IMR-90 (cell line): ENCODE results near the gene NSUN6. TPM values are rescaled to one million over a fixed set of nuclear protein-coding genes. Genes with fewer than 3 reads are reported as not detected.

ENCODE experiments used
- ATAC-seq: fragments of 200-7000 bp; cut with Tn5 transposase; 2 replicates; pipeline ENCODE4 v1.9.1; 2020; ENCODE audit warnings: low read depth, mild to moderate bottlenecking, moderate library complexity
- BruUV-seq: library from RNA; stranded (reverse); fragments of 400-500 nt; replicated peaks from 2 replicates; lab custom pipeline; 2021; lab: Mats Ljungman, UMichigan
- CTCF ChIA-PET: fragments of 300-600 bp; formaldehyde crosslinking; extraction: SDS; loops from one replicate; lab custom pipeline; 2021; ENCODE audit warnings: antibody characterized with exemption; lab: Yijun Ruan, JAX
- POLR2A ChIA-PET: fragments of 300-600 bp; sonication (Branson Sonifier 250); formaldehyde crosslinking; loops from one replicate; lab custom pipeline; 2022; ENCODE audit warnings: antibody characterized with exemption; ENCODE audit not compliant: unreplicated experiment; lab: Charles Lee
- DNase-seq: peaks from one replicate; pipeline ENCODE4 v3.0.0; 2013
- H2AFZ ChIP-seq: replicated peaks from 2 replicates; pipeline ENCODE3; 2013; ENCODE audit warnings: low read length, mild to moderate bottlenecking; ENCODE audit not compliant: poor library complexity
- H2AK5ac ChIP-seq: 2 replicates; pipeline ENCODE4 v1.6.1; 2013; ENCODE audit warnings: low read depth, low read length, inconsistent platforms
- H2AK9ac ChIP-seq: replicated peaks from 2 replicates; pipeline ENCODE3; 2013; ENCODE audit warnings: mild to moderate bottlenecking, low read depth, low read length, moderate library complexity; ENCODE audit not compliant: poor library complexity
- H2BK120ac ChIP-seq: 2 replicates; pipeline ENCODE4 v1.6.1; 2013; ENCODE audit warnings: low read depth, low read length, inconsistent platforms
- H2BK15ac ChIP-seq: 3 replicates; pipeline ENCODE4 v1.6.1; 2013; ENCODE audit warnings: low read depth, low read length, inconsistent platforms
- H2BK20ac ChIP-seq: 2 replicates; pipeline ENCODE4 v1.6.1; 2013; ENCODE audit warnings: low read depth, mild to moderate bottlenecking, inconsistent platforms, low read length, moderate library complexity
- H2BK5ac ChIP-seq: 2 replicates; pipeline ENCODE4 v1.6.1; 2013; ENCODE audit warnings: mild to moderate bottlenecking, low read depth, low read length, inconsistent platforms; ENCODE audit not compliant: poor library complexity, severe bottlenecking
- H3K14ac ChIP-seq: replicated peaks from 2 replicates; pipeline ENCODE4 v1.6.1; 2013; ENCODE audit warnings: low read depth, low read length, inconsistent platforms
- H3K18ac ChIP-seq: 2 replicates; pipeline ENCODE4 v1.6.1; 2013; ENCODE audit warnings: low read depth, low read length, control low read depth
- H3K23ac ChIP-seq: 2 replicates; pipeline ENCODE4 v1.6.1; 2013; ENCODE audit warnings: low read depth, low read length, inconsistent platforms
- H3K27ac ChIP-seq: 2 replicates; pipeline ENCODE4 v1.5.1; 2013; ENCODE audit warnings: mild to moderate bottlenecking, control low read depth, low read length; ENCODE audit not compliant: insufficient read depth
- H3K27me3 ChIP-seq: 2 replicates; pipeline ENCODE4 v1.6.1; 2013; ENCODE audit warnings: low read length; ENCODE audit not compliant: control insufficient read depth, insufficient read depth
- H3K36me3 ChIP-seq: 2 replicates; pipeline ENCODE4 v1.6.1; 2013; ENCODE audit warnings: low read length, mixed read lengths; ENCODE audit not compliant: control insufficient read depth, insufficient read depth
- H3K4ac ChIP-seq: 2 replicates; pipeline ENCODE4 v1.6.1; 2013; ENCODE audit warnings: low read depth, low read length, inconsistent platforms
- H3K4me1 ChIP-seq: 2 replicates; pipeline ENCODE4 v1.6.1; 2013; ENCODE audit warnings: low read length, mixed read lengths; ENCODE audit not compliant: control insufficient read depth, insufficient read depth
- H3K4me2 ChIP-seq: 2 replicates; pipeline ENCODE4 v1.6.1; 2013; ENCODE audit warnings: low read depth, mild to moderate bottlenecking, control low read depth, low read length, moderate library complexity
- H3K4me3 ChIP-seq: 2 replicates; pipeline ENCODE4 v1.5.1; 2013; ENCODE audit warnings: low read depth, mild to moderate bottlenecking, control low read depth, low read length, moderate library complexity; ENCODE audit not compliant: insufficient read depth
- H3K56ac ChIP-seq: 2 replicates; pipeline ENCODE4 v1.6.1; 2013; ENCODE audit warnings: low read length, inconsistent platforms; ENCODE audit not compliant: insufficient read depth; ENCODE audit errors: extremely low read depth
- H3K79me1 ChIP-seq, 2 experiments: 2 replicates each; pipeline ENCODE4 v1.6.1; 2013; ENCODE audit warnings: low read length in 2 of 2, inconsistent platforms in 1 of 2, low read depth in 1 of 2
- H3K9ac ChIP-seq: 2 replicates; pipeline ENCODE4 v1.6.1; 2013; ENCODE audit warnings: low read depth, low read length, control low read depth
- H3K9me1 ChIP-seq: 2 replicates; pipeline ENCODE4 v1.6.1; 2013; ENCODE audit warnings: low read length, inconsistent platforms; ENCODE audit not compliant: insufficient read depth
- H3K9me3 ChIP-seq: 2 replicates; pipeline ENCODE4 v1.6.1; 2013; ENCODE audit warnings: low read length; ENCODE audit not compliant: control insufficient read depth, insufficient read depth
- H4K20me1 ChIP-seq: 2 replicates; pipeline ENCODE4 v1.6.1; 2013; ENCODE audit warnings: low read length, inconsistent platforms; ENCODE audit not compliant: insufficient read depth
- H4K5ac ChIP-seq: 2 replicates; pipeline ENCODE4 v1.6.1; 2013; ENCODE audit warnings: mild to moderate bottlenecking, low read depth, low read length, control low read depth
- H4K8ac ChIP-seq, 2 experiments: 2 replicates each; pipeline ENCODE4 v1.6.1; 2013; ENCODE audit warnings: low read depth in 2 of 2, low read length in 2 of 2, control low read depth in 1 of 2, inconsistent platforms in 1 of 2
- H4K91ac ChIP-seq: 2 replicates; pipeline ENCODE4 v1.6.1; 2013; ENCODE audit warnings: low read depth, low read length, inconsistent platforms; ENCODE audit not compliant: insufficient read depth
- NFE2L2 ChIP-seq: fragments of 150-350 bp; IDR thresholded peaks from 2 replicates; pipeline ENCODE4 v1.6.1; 2016; ENCODE audit warnings: low read depth, mild to moderate bottlenecking, low read length
- WGBS, 2 experiments: methylation state at CpG; one replicate each; pipeline versions ENCODE4 v1.1.5 to v1.1.7; 2013; ENCODE audit warnings: missing lambda C conversion rate in 2 of 2; ENCODE audit not compliant: insufficient read length in 1 of 2; ENCODE audit errors: extremely low coverage in 2 of 2; 5-methylcytosine and 5-hydroxymethylcytosine counted together
- dilution Hi-C: fragments of 300-500 bp; cut with HindIII; formaldehyde crosslinking; loops from one replicate; pipeline ENCODE4 v1.14.3; 2018; ENCODE audit warnings: low sequenced_read_pairs; ENCODE audit not compliant: unreplicated experiment
- in situ Hi-C: fragments of 300-500 bp; cut with MboI; formaldehyde crosslinking; loops from 3 replicates; pipeline ENCODE4 v1.14.3; 2019; ENCODE audit warnings: low sequenced_read_pairs, inconsistent platforms, mixed read lengths
- intact Hi-C: fragments of 100-400 bp; cut with micrococcal nuclease; formaldehyde crosslinking; loops from 2 replicates; pipeline ENCODE4 v1.10.0; 2022
- polyA plus RNA-seq, 3 experiments: library from polyadenylated mRNA; depleted of rRNA; stranded (reverse); fragments of >200 nt; gene quantifications; 2 replicates each; pipeline ENCODE4 v1.2.3, GENCODE V29; 2012; ENCODE audit warnings: low replicate concordance in 1 of 3
- total RNA-seq: library from RNA; depleted of rRNA; stranded (reverse); fragments of >200 nt; gene quantifications from 2 replicates; pipeline ENCODE4 v1.2.3, GENCODE V29; 2012

Gene NSUN6
- total and polyA plus RNA-seq, 2 of the 4 experiments (the other 2 are of a cell fraction) = 4.6 to 11.5 TPM

GRCh38 chr10:18611168-18611567 is 40.2 kb downstream of the NSUN6 start:
- no CpG with 5 or more reads among the region's 4 CpGs for WGBS, 2 experiments
- CTCF ChIA-PET = no interaction called here
- in situ Hi-C loops = no loop called here

More at GRCh38 chr10:18611168-18611567, 40.2 kb downstream of the NSUN6 start:
- Histone ChIP-seq H3K23ac (no peak overlapping the region), H3K27ac (no peak overlapping the region), H2AFZ (no peak overlapping the region), H4K91ac (no peak overlapping the region), H3K9me3 (no peaks in the 10 kb centered on the region), H3K4me2 (no peak overlapping the region), H4K5ac (peak overlapping the region; percentile 36; the same call in 1 of the 2 replicates), H3K4me1 (peaks cover 7% of the 10 kb centered on the region), H3K4ac (peak overlapping the region; percentile 54; the same call in 1 of the 2 replicates), H2BK15ac (peak overlapping the region; percentile 1; the same call in 1 of the 3 replicates), H3K14ac (peak overlapping the region; percentile 42; the same call in 1 of the 2 replicates), H4K8ac (peak overlapping the region in 1 of 2 experiments; percentile 32; a peak in 2 of 4 replicates), H3K79me1 (peaks cover 3 to 7% of the 10 kb centered on the region in 2 experiments; a peak in 2 of 4 replicates), H3K27me3 (no peaks in the 10 kb centered on the region), H4K20me1 (no peaks in the 10 kb centered on the region), H2AK5ac (0 out of 2 replicates have a peak overlapping the region, but pooled peaks have one; percentile 67), H2BK20ac (no peak overlapping the region), H2BK120ac (peak overlapping the region; percentile 13; the same call in 1 of the 2 replicates), H2BK5ac (peak overlapping the region; percentile 6), H3K18ac (peak overlapping the region; percentile 26; the same call in 1 of the 2 replicates), H3K9ac (no peak overlapping the region), H3K36me3 (no peaks in the 10 kb centered on the region; the same call in 1 of the 2 replicates), H3K56ac (no peak overlapping the region), H3K9me1 (0 out of 2 replicates have a peak, but pooled peaks cover 3% of the 10 kb centered on the region), H2AK9ac (no peak overlapping the region), H3K4me3 (no peak overlapping the region)
- POLR2A ChIA-PET = no interaction called here
- intact Hi-C loops = no loop called here
- ATAC-seq (no peak), DNase-seq (no peak)
- BruUV-seq = no TSS peak
- TF ChIP-seq NFE2L2 = no peak
- dilution Hi-C loops = no loop called here
